GM15510 (cell line): Measurements from ENCODE around the gene MYORG.

ENCODE experiments used
- POLR2A ChIP-seq: IDR thresholded peaks from 3 replicates; pipeline ENCODE4 v1.6.1; 2011; ENCODE audit warnings: borderline replicate concordance; ENCODE audit not compliant: insufficient read length; ENCODE audit errors: extremely low read depth

Gene MYORG

DNA sequence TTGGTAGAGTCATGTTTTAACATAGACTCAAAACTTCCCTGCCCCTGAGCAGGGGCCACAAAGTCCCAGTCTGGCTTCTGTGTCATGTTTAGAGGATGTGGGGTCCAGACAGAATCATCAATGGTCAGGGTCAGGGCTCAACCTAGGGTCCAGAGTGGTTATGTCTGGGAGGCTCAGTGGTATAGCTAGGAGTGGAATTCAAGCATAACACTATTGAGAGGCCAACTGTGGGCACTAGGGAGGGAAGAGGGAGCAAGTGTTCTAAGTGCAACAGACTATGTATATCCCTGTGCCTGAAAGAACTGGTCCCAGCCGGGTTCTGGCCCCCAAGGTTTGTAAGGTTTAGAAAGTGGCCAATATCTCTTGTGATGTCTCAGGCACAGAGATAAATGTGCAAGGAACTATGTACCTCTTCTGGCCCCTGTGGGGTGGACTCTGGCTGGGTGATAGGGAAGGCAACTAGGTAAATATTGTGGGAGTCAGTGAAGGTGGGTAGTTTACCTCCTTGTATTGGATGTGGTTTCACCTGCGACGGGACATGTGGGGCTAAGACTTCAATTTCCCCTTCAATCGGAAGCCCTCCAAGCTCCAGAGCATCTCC lies 14.0 kb downstream of the MYORG start:
- no peak for TF ChIP-seq POLR2A

DNA sequence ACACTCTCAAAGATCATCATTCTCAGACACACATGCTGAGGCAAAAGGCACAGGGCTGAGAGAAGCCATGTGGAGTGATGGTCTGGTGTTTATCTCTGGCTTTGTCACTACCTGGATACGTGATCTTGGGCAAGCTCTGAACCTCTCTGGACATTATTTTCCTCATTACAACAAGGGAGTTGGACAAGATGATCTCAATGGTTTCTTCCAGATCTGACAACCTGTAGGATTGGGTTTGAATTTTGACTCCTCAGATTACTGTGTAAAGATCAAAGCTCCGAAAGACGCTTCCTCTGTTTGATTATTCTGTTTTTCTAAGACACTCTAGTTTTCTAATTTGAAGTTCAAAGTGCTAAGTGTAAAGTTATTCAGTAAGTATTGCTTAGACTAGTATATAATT lies 27.4 kb downstream of the MYORG start:
- no peak for TF ChIP-seq POLR2A

DNA sequence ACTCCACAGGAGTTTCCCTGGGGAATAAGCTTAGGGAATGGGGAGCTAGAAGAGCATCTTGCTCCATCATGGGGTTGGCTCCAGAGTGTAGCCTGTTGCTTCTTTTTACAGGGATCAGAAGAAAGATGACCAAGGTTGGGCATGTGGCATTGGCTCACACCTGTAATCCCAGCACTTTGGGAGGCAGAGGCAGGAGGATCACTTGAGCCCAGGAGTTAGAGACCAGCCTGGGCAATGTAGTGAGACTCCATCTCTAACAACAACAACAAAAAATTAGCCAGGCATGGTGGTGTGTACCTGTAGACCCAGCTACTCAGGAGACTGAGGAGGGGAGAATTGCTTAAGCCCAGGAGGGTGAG lies 28.9 kb downstream of the MYORG start:
- TF ChIP-seq POLR2A: no peak

DNA sequence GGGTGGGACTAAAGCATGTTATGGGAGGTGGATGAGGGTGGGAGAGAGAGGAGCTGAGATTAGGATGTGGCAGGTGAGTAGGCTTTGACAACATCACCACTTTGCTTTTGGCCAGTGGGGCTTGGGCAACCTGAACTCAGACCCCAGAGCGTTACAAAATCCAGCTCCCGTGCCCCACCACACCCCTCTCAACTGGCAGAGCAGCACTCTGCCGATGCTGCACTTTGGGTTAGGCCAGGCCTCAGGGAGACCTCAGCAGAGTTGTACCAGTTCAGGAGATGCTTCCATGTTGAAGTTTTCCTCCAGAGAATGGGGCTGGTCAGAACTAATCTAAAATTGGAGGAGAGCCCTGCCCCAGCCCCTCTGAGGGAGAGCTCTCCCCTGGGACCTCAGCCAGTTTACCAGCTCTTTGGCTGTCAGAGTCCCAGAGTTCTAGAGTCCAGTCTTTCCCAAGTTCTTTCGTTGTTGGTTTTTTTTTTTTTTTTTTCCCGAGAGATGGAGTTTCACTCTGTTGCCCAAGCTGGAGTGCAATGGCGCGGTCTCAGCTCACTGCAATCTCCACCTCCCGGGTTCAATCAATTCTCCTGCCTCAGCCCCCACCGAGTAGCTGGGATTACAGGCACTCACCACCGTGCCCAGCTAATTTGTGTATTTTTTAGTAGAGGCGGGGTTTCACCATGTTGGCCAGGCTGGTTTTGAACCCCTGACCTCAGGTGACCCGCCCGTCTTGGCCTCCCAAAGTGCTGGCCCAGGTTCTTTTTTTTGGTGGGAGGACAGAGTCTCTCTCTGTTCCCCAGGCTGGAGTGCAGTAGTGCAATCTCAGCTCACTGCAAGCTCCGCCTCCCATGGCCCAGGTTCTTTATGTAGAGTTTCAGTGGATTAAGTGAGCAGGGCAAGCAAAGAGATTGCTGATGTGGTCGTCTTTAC lies 29.6 kb downstream of the MYORG start:
- TF ChIP-seq POLR2A: no peak

DNA sequence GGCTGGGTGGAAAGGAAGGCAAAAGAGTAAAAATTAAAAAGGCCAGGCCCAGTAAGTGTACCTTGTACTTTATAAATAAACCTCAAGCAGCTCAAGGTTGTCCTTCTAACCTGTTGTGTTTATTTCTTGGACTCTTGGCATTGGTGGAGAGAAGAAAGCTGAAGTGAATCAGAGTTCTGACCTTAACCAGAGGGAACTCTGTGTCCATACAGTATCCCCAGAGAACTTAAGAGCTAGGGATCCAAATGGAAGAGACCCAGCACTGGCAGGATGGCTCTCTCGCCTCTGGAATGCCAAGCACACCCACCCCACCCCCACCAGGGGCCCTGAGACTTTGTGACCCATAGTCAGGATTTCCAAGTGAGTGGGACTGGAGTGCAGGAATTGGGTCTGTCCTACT lies 33.1 kb downstream of the MYORG start:
- TF ChIP-seq POLR2A: no peak

DNA sequence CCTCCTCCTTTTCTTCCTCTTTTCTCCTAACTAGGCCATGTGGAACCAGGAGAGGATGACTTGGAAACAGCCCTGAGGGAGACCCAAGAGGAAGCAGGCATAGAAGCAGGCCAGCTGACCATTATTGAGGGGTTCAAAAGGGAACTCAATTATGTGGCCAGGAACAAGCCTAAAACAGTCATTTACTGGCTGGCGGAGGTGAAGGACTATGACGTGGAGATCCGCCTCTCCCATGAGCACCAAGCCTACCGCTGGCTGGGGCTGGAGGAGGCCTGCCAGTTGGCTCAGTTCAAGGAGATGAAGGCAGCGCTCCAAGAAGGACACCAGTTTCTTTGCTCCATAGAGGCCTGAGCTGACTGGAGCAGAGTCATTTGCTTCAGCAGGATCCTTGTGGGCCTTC lies 33.6 kb downstream of the MYORG start:
- no peak for TF ChIP-seq POLR2A

DNA sequence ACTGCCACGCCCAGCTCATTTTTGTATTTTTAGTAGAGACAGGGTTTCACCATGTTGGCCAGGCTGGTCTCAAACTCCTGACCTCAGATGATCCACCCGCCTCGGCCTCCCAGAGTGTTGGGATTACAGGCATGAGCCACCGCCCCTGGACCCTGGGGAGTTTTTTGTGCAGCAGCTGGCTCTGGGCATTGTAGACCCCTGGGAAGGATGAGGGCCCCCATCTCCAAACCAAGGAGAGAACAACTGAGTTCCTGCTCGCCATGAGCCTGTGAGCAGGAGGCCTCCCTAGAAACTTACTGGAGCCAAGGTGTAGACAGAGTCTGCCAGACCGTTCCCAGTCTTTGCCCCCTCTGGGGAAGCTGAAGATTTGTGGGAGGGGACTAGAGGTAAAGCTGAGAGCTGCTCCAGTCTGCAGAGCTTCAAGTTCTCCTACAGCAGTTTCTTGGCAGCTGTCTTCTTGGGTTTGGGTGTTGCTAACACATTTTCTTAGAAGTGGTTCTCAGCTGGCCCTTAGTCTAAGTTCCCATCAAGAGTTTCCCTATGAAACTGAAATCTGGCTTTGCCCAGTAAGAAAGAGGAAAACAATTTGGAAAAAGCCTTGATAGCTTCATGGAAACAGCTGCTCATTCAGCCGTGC lies 34.9 kb downstream of the MYORG start:
- TF ChIP-seq POLR2A: no peak

DNA sequence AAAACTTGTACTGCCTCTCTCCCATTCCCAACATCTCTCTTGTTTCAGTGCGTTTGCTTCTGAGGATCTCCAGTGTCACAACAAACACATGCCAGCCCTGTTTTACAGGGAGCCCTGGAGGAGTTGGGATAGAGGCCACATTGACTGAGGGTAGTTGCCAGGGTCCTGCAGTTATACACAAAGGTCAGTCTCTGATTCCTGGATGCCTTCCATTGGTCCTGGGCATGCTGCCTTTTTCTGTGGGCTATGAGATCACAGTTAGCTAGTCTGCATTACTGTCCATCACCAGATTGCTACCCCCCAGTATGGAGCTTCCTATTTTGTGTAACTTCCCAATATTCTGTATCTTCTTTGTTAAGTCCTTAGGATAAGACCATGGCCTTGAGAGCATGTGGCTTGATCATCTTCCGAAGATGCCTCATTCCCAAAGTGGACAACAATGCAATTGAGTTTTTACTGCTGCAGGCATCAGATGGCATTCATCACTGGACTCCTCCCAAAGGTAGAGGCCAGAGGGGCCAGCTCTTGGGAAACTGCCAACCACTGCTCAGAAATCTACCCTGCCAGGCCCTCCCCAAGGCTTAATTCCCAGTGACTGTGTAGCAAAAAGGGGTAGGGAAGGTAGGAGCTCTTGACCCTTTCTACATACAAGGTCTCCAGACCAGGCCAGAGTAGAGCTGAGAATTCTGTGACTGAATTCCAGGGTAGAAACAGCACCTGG lies 37.9 kb downstream of the MYORG start:
- no peak for TF ChIP-seq POLR2A

DNA sequence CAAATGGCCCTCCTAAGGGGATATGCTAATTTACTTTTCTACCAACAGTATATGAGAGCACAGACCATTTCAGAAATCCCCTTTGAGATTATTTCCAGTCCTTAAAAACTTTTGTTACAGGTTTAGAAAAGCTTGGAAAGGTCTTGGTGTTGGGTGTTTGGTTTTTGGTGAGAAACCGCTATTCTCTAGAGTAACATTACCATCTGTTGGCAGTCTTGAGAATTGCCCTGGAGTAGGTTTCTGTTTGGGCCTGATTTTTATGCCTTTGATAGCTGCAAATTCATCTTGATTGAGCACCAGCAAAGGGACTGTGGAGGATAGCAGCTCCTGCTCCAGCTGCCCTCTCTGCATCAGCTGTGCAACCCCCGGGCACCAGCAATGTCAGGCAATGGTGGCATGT lies 39.3 kb downstream of the MYORG start:
- TF ChIP-seq POLR2A: no peak

DNA sequence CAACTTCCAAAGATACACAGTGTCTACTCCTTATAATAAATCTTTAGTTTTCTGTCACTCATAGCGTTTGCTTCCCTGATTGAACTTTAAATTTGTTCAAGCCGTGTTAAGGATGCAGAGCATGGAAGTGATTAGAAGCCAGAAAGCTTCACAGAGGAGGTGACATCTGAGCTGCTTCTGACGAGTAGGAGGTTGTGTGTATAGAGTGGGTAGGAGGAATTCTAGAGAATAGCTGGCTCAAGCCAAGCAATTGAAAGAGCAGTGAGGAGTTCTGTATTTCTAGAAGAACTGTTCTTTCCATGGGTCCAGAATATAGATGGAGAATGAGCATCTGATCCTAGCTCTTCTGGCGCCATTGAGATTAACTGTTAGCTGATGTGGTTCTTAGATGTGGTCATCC lies 41.3 kb downstream of the MYORG start:
- TF ChIP-seq POLR2A: no peak

DNA sequence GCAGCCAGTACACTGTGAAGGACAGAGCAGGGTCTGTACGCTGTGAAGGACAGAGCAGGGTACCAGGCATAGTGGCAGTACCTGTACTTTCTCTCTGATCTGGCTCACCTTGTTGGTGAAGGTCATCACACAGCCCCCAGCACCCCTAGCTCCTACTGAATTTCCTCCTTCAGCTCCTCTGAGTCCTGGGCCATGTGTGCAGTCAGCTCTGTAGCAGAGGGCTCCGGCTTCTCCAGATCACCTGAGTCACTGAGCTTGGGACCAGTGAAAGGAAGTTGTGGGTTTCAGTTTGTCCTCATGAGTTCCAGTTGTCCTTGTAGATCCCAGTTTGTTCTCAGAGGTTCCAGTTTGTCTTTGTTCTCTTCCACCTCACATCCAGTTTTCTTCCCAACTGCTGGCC lies 41.8 kb downstream of the MYORG start:
- TF ChIP-seq POLR2A: no peak

DNA sequence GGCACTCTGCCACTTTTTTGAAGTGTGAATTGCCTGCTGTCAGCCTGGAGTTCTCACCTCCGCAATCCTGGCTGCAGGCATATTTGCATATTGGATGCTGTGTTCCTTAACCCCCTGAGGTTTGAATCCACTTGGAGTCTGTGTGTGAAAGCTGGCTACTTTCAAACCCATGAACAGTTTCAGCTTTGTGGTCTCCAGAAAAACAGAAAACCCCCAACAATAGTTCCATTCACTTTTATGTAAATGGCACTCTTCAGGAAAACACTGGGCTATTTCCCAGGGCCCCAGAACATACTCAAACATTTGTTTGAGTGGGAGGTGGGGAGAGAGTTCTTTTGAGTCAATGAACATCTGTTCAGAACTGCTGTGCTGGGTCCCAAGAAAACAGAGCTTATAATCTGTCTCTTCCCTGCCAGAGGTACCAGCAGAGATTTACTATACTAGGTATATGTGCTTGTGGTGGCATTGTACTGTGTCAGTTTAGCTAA lies 42.3 kb downstream of the MYORG start:
- no peak for TF ChIP-seq POLR2A

DNA sequence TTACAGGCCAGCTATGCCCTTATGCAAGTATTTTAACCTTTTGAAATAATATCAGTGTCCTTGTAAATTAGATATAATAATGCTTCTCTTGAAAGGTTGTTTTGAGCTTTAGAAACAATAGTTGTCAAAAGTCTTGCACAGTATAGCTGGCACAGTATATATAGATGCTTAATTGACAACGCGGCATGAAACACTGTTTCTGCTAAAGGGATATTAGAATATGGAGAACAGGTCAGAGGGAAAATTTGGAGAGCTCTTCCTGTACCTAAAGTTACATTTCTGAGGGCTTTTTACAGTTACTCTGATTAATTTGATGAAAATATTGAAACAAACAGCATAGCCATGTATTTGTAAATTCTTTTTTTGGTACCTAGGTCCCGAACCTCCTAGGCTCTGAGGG lies 42.9 kb downstream of the MYORG start:
- TF ChIP-seq POLR2A: no peak

DNA sequence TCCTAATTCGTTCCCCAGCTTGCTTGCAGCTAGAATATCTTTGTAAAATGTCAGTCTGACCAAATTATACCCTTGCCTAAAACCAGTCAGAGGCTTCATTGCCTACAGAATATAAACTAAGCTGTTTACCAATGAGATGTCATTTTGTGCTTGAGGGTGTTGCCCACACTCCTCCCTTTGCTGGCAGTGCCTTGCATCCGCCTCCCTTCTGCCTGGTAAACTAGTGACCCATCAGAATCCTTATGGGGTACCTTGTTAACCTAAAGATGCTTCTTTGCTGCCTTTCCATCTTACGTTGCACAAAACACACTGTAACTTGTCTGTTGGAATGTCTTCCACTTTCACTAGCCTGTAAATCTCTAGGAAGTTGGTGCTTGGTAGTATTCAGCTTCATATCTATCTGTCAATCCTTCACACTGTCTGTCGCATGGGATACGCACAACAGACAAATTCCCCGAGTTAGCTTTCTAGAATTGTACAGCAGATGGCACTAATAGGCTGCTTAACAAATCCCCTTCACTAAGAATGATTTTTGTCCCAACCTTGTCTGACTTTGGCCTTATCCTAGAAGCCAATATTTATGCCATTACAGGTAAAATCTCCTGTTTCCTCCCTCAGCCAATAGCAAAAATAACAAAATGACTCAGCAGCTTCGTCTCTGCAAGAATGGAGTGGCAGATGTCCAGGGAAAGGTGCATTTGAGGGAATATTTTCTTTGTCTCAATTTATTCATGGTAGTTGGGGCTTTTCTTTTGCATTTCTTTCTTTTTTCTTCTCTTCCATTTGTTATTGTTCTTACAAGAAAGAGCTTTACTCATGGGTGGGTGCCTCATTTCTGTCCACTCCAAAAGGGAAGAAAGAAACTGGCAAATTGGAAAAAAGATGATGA lies 44.4 kb downstream of the MYORG start:
- TF ChIP-seq POLR2A: no peak
